ENCODE measurements around the gene PRPSAP2.

DNA sequence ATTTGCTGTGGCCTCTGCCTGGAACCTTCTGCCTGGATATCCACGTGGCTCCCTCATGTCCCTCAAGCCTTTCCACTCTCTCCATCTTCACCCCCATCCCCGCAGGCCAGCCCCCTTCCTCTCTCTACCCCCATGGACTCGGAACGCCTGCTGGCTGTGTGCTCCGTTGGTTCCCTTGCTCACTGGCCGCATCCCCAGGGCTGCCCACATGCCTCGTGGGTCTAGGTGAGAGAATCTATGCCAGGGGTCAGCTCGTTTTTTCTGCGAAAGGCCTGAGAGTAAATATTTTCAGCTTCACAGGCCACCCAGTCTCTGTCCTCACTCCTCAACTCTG is 106.1 kb downstream of the PRPSAP2 start:
- TF ChIP-seq EP300 (IDR thresholded peaks at IDR 0.05) (no peak), POLR2AphosphoS5 (IDR thresholded peaks at IDR 0.05) (no peak), POLR2A (IDR thresholded peaks at IDR 0.05) (no peak)

Data from gastroesophageal sphincter (tissue), 2 donors.